Sigmoid colon (tissue), 7 donors: ENCODE results near the gene SOWAHA. TPM values are rescaled to one million over a fixed set of nuclear protein-coding genes. Genes with fewer than 3 reads are reported as not detected.

ENCODE experiments used
- DNase-seq: peaks from one replicate; pipeline ENCODE4 v3.0.0-alpha.2; 2019
- H3K27ac ChIP-seq, 4 donors: fragments of 200-600 bp; sonication (generic); one replicate each; pipeline ENCODE4 v1.5.1; 2016 to 2019; ENCODE audit warnings: mild to moderate bottlenecking in 1 of 4
- H3K27me3 ChIP-seq, 3 donors: fragments of 200-600 bp; sonication (generic); one replicate each; pipeline ENCODE4 v1.5.1; 2019; ENCODE audit warnings: mild to moderate bottlenecking in 1 of 3
- H3K36me3 ChIP-seq, 4 donors: fragments of 200-600 bp; sonication (generic); one replicate each; pipeline ENCODE4 v1.5.1; 2016 to 2019
- H3K4me1 ChIP-seq, 4 donors: fragments of 200-600 bp; sonication (generic); one replicate each; pipeline ENCODE4 v1.5.1; 2017 to 2019
- H3K4me3 ChIP-seq, 4 donors: fragments of 200-600 bp; sonication (generic); one replicate each; pipeline ENCODE4 v1.5.1; 2017 to 2019; ENCODE audit warnings: mild to moderate bottlenecking in 2 of 4, moderate library complexity in 1 of 4
- H3K9me3 ChIP-seq, 4 donors: fragments of 200-600 bp in 3 of 4; sonication (generic) in 3 of 4; one replicate each; pipeline versions ENCODE4 v1.5.1 to v1.6.1; 2013 to 2019
- EP300 ChIP-seq, 4 donors: sonication (generic); formaldehyde crosslinking; IDR thresholded peaks; one replicate each; pipeline ENCODE4 v1.6.1; 2017; ENCODE audit warnings: antibody characterized with exemption in 4 of 4
- POLR2A ChIP-seq, 2 donors: fragments of 450-650 bp; IDR thresholded peaks; one replicate each; pipeline ENCODE4 v1.6.1; 2016; ENCODE audit warnings: antibody characterized with exemption in 2 of 2, mild to moderate bottlenecking in 2 of 2, moderate library complexity in 2 of 2
- POLR2AphosphoS5 ChIP-seq, 4 donors: sonication (generic); formaldehyde crosslinking; IDR thresholded peaks; one replicate each; pipeline ENCODE4 v1.6.1; 2017; ENCODE audit warnings: antibody characterized with exemption in 4 of 4
- WGBS, 2 donors: extraction: QIAGEN DNeasy Blood & Tissue Kit; methylation state at CpG; one replicate each; pipeline ENCODE4 v1.1.7; 2013; 5-methylcytosine and 5-hydroxymethylcytosine counted together
- intact Hi-C: fragments of 100-400 bp; cut with DNase I; formaldehyde crosslinking; loops from one replicate; pipeline ENCODE4 v1.15.1; 2023
- polyA plus RNA-seq, 3 donors: library from polyadenylated mRNA; stranded (reverse); fragments of 200-250 nt; gene quantifications; one replicate each; pipeline ENCODE4 v1.2.3, GENCODE V29; 2013
- total RNA-seq, 4 donors: library from RNA; depleted of rRNA; stranded (reverse); fragments of >200 nt; gene quantifications; one replicate each; pipeline ENCODE4 v1.1.0, GENCODE V29; 2016
- TF ChIP-seq, protein P1 (sequence below), 4 experiments: fragments of 450-650 bp in 3 of 4; fragments of 200-600 bp in 1 of 4; IDR thresholded peaks; one replicate each; pipeline ENCODE4 v1.5.1; 2016 to 2019; ENCODE audit warnings: antibody characterized with exemption in 4 of 4, mild to moderate bottlenecking in 3 of 4, moderate library complexity in 2 of 4
- donor health status: healthy with polysubstance abuse.
- donor health status: Bipolar disorder and iron deficiency.
- donor health status: healthy.

SOWAHA gene
- total and polyA plus RNA-seq, 7 donors, result 0.16 to 33.8 (median 8.0) TPM; not detected in 2

DNA sequence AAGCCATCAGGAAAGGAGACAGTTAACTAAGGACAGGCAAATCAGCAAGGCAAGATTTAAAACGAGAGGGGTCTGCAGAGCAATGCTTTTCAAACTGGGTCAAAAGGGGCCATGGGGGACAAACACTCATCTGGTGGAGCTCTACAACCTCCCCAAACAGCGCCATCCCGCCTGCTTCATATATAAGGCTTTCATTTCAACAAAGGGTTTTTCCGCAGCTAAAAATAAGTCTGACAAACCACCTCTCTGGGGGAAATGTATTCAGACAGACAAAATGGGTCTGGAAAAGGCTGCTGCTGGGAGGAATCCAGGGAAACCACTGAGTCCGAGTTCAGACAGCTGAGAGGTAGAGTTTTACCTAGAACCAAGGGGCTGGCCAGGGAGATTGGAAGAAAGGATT is 27.7 kb upstream of the SOWAHA start:
- no peak for DNase-seq
- Histone ChIP-seq H3K36me3 (no peaks in the 10 kb centered on the region), H3K4me3 (no peak overlapping the region), H3K27ac (no peak overlapping the region), H3K9me3 (no peaks in the 10 kb centered on the region), H3K4me1 (no peaks in the 10 kb centered on the region), H3K27me3 (no peaks in the 10 kb centered on the region)
- intact Hi-C loops, result no loop called here
- TF ChIP-seq EP300 (IDR thresholded peaks at IDR 0.05) (no peak), POLR2AphosphoS5 (IDR thresholded peaks at IDR 0.05) (no peak), POLR2A (IDR thresholded peaks at IDR 0.05) (no peak)
- TF ChIP-seq, protein P1, sequence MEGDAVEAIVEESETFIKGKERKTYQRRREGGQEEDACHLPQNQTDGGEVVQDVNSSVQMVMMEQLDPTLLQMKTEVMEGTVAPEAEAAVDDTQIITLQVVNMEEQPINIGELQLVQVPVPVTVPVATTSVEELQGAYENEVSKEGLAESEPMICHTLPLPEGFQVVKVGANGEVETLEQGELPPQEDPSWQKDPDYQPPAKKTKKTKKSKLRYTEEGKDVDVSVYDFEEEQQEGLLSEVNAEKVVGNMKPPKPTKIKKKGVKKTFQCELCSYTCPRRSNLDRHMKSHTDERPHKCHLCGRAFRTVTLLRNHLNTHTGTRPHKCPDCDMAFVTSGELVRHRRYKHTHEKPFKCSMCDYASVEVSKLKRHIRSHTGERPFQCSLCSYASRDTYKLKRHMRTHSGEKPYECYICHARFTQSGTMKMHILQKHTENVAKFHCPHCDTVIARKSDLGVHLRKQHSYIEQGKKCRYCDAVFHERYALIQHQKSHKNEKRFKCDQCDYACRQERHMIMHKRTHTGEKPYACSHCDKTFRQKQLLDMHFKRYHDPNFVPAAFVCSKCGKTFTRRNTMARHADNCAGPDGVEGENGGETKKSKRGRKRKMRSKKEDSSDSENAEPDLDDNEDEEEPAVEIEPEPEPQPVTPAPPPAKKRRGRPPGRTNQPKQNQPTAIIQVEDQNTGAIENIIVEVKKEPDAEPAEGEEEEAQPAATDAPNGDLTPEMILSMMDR (IDR thresholded peaks at IDR 0.05), result no peak
- 75 to 82% methylated on average over 5 of the region's 5 CpGs for WGBS, 2 donors

DNA sequence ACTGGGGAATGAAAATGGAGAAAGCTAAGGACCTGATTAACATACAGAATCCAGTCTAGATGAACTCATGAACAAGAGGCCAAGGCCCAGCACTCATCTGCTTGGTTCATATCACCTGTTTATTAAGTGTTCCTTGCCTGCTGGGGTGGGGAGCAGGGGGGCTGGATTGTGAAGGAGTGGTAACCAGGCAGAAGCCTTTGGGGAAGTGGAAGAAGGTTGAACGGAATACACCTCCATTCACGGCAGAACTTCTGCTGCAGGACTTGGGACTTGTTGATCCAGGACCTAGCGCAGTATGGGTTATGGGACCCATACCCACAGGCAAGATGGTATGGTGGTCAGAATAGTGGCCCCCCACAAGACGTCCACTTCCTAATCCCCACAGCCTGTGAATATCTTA is 27.2 kb upstream of the SOWAHA start:
- Histone ChIP-seq H3K4me1 (no peaks in the 10 kb centered on the region), H3K4me3 (no peak overlapping the region), H3K36me3 (no peaks in the 10 kb centered on the region), H3K9me3 (no peaks in the 10 kb centered on the region), H3K27ac (no peak overlapping the region), H3K27me3 (no peaks in the 10 kb centered on the region)
- no peak for TF ChIP-seq POLR2A (IDR thresholded peaks at IDR 0.05)
- TF ChIP-seq POLR2AphosphoS5 (IDR thresholded peaks at IDR 0.05), result no peak
- TF ChIP-seq EP300 (IDR thresholded peaks at IDR 0.05), result no peak
- TF ChIP-seq, protein P1 (IDR thresholded peaks at IDR 0.05), result no peak
- 92 to 93% methylated on average over 4 of the region's 4 CpGs for WGBS, 2 donors
- intact Hi-C loops, result no loop called here
- no peak for DNase-seq

DNA sequence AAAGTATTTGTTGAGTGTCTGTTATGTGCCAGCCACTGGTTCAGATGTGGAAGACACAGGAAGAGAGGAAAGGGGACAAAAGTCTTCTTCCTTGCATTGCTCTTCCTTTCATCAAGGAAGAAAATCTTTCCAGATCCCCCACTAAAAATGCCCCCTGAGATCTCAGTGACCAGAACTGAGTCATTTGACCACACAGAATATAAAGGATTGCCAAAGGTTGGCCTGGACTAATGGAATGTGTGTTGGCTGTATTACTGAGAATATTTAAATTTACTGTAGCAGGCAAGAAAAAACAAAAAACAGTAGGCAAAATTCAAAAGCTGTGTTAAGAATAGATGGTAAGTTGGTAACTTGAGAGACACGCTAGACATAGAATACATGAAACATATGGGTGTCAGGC is 26.0 kb upstream of the SOWAHA start:
- H3K36me3 ChIP-seq, result no peaks in the 10 kb centered on the region
- H3K9me3 ChIP-seq, result no peaks in the 10 kb centered on the region
- TF ChIP-seq POLR2AphosphoS5 (IDR thresholded peaks at IDR 0.05) (no peak), POLR2A (IDR thresholded peaks at IDR 0.05) (no peak)
- H3K27me3 ChIP-seq, result no peaks in the 10 kb centered on the region
- no peak overlapping the region for H3K4me3 ChIP-seq
- no peak overlapping the region for H3K27ac ChIP-seq
- WGBS, 2 donors, result 95 to 97% methylated on average over 1 of the region's 1 CpG
- intact Hi-C loops, result no loop called here
- no peak for DNase-seq
- no peaks in the 10 kb centered on the region for H3K4me1 ChIP-seq

DNA sequence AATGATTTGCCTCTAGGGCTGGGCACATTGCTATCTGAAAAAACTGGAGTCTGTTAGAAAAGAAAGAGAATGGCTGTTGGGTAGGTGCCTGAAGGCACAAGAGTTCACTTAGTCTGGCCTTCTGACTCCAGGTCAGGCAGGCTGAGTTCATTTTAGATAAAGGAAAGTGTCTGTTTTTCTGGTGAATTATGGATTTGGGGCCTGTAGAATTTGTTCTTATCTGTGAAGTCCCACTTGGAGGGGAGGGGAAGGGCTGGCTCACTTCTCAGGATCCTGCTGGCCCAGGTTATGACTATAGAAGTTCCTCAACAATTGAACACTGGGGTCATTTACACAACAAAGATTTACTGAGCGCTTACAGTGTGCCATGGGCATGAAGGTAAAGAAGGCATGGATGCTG is 24.6 kb upstream of the SOWAHA start:
- DNase-seq, result no peak
- TF ChIP-seq POLR2A (IDR thresholded peaks at IDR 0.05) (no peak), POLR2AphosphoS5 (IDR thresholded peaks at IDR 0.05) (no peak), EP300 (IDR thresholded peaks at IDR 0.05) (no peak)
- TF ChIP-seq, protein P1 (IDR thresholded peaks at IDR 0.05), result no peak
- Histone ChIP-seq H3K4me3 (no peak overlapping the region), H3K9me3 (no peaks in the 10 kb centered on the region), H3K4me1 (no peaks in the 10 kb centered on the region), H3K27ac (no peak overlapping the region), H3K36me3 (no peaks in the 10 kb centered on the region), H3K27me3 (no peaks in the 10 kb centered on the region)
- intact Hi-C loops, result no loop called here
- 91 to 98% methylated on average over 1 of the region's 1 CpG for WGBS, 2 donors

DNA sequence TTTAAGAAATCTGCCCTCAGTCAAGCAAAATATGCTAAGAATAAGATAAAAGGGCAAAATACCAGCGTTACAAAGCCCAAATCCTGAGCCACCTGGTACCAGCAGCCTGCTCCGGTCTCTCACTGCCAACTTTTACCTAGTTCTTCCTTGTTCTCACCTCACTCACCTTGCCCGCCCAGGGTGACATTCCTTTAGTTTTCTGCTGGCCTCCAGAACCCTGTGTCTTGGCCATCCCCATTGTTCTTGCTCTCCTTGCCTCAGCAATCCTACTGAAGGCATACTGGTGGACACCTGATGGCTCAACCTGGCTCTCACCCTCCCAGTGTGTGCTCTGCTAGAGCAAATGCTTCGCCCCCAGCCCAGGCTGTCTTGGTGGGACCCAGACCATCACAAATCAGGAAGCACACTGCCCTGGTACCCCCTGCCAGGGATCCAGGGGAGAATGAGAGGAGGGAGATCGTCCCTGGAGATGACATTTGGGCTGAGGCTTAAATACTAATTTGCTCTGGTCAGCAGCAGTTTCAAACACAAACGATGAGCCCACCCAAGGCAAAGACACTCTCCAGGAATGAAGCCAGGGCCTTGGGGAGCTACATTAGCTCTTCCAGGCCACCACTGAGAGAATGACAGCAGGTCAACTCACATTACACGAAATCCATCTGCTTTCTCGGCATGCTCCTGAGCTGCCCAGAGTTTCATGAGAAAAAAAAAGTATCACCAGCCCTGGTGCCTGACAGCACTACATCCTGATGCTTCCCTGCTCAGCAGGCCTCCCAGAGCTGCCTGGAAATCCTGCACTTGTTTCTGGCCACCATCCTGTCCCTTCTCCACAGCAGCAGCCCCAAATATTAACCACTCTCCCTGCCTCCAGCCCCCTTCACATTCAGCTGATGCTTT is 23.9 kb upstream of the SOWAHA start:
- WGBS, 2 donors, result 90 to 93% methylated on average over 8 of the region's 8 CpGs
- intact Hi-C loops, result no loop called here
- no peaks in the 10 kb centered on the region for H3K36me3 ChIP-seq

More for the DNA sequence above, 23.9 kb upstream of the SOWAHA start:
- Histone ChIP-seq H3K4me3 (no peak overlapping the region), H3K9me3 (no peaks in the 10 kb centered on the region), H3K4me1 (no peaks in the 10 kb centered on the region), H3K27me3 (no peaks in the 10 kb centered on the region), H3K27ac (no peak overlapping the region)
- no peak for DNase-seq
- no peak for TF ChIP-seq POLR2AphosphoS5 (IDR thresholded peaks at IDR 0.05)
- no peak for TF ChIP-seq EP300 (IDR thresholded peaks at IDR 0.05)
- TF ChIP-seq, protein P1 (IDR thresholded peaks at IDR 0.05), result no peak
- no peak for TF ChIP-seq POLR2A (IDR thresholded peaks at IDR 0.05)
